HG02852 (cell line): ENCODE data around the gene PRAF2.
A peak's percentile ranks its signal among the peaks of the same experiment; 100 is the strongest.

Experiments used
- ATAC-seq: cut with Tn5 transposase; IDR thresholded peaks from one replicate; pipeline ENCODE4 v1.9.1; 2021; ENCODE audit warnings: mild to moderate bottlenecking, moderate library complexity; ENCODE audit not compliant: unreplicated experiment

The PRAF2 gene, protein sequence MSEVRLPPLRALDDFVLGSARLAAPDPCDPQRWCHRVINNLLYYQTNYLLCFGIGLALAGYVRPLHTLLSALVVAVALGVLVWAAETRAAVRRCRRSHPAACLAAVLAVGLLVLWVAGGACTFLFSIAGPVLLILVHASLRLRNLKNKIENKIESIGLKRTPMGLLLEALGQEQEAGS

DNA sequence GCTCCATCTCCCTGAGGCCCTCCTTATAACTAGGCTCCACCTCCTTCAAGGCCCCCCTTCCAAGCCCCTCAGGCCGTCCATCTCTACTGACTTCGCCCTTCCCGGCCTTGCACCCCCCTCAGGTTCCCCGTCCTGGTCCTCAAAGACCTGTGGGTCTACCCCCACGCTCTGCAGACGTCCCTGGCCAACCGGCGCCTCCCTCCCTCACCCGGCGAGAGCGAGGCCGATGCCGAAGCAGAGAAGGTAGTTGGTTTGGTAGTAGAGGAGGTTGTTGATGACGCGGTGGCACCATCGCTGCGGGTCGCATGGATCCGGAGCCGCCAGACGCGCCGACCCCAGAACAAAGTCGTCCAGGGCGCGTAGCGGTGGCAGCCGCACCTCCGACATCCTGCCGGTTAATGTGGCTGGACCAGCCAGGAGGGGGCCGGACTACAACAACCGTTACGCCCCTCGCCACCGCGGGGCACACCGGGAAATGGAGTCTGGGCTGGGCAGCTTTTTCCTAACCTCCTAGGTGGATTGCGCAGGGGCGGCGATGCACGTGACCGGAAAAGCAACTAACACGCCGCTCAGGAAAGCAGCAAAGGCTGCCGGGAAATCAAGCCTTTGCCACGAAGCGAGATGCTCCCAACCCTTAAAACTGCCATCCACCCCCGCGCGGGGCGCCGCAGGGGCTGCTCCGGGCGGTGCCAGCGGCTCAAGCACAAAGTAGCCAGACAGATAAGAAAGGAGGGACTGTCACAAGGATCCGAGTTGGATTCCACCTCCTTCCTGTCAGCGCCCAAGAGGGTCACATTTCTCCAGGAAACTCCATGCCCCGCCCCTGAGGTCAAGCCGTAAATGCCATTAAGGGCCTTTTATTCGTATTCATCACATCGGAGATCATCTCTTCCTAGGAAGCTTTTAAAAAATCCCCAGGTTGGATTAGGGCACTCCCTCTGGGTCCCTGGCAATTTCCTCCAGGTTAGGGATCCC is at the start of gene PRAF2:
Gene PRAF2 (minus strand): TSS at position 402 of the 975 bp plus-strand sequence. CDS start 15 bp downstream, at position 387.
- ATAC-seq = peak; percentile 86

DNA sequence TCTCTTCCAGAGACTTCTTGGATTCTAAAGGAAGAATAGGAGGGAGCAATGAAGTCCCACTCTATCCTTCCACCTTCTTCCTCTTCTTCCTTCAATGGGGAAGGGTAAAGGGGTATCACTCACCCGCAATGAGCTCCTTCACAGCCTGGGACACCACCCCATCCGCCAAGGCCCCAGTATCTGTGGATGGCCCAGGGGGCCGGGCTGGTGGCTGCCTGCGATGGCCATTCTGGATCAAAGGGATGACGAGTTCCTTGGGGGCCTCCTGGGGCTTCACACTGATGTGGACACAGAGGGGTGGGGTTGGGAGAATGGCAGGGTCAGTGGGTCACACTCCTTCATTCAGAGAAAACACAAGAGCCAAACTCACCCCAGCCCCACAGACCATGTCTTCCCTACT is 48.7 kb upstream of the PRAF2 start:
- ATAC-seq = no peak

DNA sequence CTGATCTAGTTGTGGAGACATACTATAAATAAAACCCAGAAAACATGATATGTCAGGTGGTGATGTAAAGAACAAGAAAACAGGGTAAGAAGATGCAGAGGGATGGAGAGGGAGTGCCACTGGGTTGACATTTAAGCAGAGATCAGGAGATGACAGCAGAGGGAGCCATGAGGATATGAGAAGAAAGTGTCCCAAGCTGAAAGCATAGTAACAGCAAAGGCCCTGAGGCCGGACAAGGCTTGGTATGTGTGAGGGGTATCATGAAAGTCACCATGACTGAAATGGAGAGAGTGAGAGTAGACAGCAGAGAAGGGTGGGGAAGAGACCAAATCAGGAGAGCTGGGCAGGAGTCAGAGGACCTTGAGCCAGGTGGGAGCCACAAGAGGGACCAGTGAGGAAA is 46.3 kb upstream of the PRAF2 start:
- no peak for ATAC-seq

DNA sequence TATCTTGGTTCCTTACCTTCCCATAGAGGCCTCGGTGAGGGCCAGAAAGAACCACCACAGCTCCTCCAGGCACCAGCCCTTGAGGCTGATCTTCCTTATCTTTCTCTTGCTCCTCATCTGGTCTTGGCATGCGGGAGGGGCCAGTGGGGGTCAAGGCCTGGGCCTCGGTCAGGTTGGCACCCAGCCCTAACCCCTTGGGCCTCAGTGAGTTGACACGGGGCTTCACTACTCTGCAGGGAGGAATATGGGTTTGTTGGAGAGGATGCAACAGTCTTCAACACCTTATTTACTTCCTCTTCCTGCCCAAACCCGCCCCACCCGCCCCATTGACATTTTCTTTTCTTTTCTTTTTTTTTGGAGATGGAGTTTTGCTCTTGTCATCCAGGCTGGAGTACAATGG is 43.8 kb upstream of the PRAF2 start:
- ATAC-seq = no peak

DNA sequence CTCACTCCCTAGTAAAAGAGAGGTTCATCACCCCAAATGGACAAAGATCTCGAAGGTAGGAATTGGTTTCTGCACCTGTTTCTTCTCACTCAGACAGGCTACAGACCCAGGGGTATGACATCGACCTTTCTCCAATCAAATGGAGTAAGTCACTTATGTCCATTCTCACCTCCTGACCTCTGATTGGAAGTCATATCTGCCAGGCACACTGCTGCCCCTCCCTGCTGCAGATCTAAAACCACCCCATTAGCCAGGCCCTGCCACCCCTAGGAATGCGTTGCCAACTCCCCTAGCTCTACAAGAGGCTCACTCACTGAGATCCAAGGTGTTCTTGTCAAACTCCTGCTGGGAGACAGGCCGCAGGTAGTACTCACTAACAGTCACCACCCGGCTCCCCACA is 42.9 kb upstream of the PRAF2 start:
- ATAC-seq = no peak

DNA sequence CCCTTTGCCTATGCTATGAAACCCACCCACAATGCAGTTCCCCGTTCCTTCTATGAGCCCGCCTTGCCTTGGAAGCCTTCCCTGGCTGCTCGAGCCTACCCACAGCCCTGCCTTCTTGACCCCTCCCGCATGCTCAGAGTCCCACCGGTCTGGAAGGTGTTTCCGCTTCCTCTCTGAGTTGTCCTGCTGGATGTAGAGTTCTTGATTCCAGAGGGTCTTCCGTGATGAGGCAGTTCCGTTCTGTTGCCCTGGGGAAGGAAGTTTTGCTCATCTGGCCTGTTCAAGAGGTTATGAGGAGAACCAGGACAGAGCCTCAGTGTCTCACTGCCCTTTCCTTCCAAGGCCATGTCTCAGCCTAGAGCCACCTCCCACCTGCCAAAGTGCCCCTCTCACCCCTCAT is 42.3 kb upstream of the PRAF2 start:
- ATAC-seq = no peak

DNA sequence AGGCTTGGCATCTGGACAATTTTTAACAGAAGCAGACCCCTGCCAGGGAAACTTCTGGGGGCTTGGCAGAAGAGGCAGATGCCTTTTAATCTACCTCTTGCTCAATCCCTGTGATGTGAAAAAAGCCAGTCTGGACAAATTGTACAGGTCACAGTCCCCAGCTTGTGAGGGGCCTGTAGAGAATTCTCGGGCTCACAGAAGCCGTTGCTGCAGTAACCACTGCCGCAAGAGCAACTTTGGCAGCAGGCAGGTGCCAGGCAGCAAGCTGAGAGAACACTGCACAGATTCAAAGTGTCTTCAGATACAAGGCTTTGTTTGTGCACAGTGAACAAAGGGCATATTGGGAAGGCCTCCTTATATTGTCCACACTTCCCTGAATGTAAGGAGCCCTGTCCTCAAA is 38.0 kb upstream of the PRAF2 start:
- no peak for ATAC-seq

DNA sequence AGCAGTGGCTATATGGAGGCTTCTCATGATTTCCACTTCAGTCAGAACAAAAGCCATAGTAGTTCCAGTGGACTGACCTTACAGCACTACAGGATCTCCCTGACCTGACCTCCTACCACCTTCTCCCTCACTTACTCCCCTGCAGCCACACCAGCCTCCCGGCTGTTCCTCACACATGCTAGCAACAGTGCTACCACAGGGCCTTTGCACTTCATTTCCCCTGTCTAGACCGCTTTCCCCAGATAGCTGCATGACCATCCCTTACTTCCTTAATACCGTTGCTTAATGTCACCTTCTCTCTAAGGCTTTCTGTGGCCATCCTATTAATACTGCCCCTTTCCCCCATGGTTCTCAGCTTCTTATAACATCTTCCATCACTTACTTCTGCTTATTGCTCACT is 36.6 kb upstream of the PRAF2 start:
- no peak for ATAC-seq

DNA sequence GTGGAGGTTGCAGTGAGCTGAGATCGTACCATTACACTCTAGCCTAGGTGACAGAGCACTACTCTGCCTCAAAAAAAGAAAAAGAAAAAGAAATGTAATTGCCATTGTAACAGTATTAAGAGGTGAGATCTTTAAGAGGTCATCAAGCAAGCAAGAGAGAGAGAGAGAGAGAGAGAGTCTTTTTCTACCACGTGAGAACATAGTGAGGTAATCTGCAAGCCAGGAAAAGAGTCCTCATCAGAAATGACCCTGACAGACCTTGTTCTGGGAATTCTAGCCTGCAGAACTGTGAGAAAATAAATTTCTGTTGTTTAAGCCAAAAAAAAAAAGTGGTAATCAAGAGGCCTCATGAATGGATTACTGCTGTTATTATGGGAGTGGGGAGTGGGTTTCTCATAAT is 34.8 kb upstream of the PRAF2 start:
- no peak for ATAC-seq

DNA sequence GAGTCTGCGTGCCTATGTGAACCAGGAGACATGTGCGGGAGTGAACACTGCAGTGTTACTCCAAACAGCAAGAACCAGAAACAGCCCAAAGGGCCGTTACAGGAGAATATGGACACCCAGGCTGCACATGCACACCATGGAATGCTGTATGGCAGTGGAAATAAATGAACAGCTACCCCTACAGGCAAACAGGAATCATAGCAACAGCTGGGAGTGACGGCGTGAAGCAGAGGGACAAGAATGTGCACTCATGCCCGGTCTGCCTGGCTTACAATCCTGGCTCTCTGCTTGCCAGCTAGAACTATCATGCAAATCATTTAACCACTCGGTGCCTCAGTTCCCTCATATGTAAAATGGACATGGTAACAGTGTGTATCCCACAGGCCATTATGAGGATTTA is 33.1 kb upstream of the PRAF2 start:
- ATAC-seq = no peak

DNA sequence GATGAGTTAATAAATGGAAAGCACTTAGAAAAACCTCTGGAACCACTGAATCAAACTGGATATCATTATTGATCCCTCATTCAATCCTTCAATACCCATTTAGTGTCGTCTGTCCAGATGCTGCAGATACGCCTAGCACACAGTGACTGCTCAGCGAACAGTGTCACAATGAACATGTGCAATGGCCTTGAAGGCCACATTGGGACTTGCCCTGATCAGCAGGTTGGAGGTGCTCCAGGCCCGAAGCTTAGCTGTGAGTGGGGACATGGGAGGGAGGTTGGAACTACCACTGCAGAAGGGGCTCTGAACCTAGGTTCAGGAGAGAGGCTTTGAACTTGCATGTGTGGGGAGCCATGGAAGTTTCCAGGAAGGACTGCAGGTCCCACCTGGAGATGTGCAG is 32.5 kb upstream of the PRAF2 start:
- no peak for ATAC-seq

DNA sequence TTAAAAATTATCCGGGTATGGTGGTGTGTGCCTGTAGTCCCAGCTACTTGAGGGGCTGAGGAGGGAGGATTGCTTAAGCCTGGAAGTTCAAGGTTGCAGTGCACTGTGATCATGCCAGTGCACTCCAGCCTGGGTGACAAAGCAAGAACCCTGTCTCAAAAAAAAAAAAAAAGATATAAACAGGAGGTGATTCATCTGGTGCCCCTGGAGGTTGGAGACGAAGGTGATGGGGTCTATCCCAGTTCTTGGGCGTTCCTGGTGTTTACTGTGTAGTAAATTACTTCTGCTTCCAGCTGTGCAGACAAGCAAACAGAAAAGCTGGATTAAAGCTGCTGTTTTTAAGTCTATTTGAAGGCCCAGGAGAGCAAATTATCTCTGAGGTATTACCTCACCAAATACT is 29.8 kb upstream of the PRAF2 start:
- no peak for ATAC-seq

DNA sequence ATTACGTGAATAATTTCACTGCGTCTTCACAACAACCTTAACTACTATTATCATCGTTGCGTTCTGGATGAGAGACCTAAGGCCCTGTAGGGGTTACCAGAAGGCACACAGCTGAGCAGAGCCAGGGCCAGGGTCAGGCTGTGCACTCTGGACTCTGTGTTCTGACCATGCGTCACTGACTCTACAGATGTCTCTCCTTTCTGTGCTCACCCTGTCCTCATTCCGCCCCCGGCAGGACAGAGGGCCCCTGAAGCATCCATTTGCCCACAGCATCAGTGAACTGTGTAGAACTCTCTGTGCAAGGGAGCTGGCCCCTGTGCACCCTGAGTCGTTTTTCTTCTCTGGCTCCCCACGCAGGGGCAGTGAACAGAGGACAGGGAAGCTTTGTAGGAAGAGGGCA is 28.4 kb upstream of the PRAF2 start:
- ATAC-seq = no peak

DNA sequence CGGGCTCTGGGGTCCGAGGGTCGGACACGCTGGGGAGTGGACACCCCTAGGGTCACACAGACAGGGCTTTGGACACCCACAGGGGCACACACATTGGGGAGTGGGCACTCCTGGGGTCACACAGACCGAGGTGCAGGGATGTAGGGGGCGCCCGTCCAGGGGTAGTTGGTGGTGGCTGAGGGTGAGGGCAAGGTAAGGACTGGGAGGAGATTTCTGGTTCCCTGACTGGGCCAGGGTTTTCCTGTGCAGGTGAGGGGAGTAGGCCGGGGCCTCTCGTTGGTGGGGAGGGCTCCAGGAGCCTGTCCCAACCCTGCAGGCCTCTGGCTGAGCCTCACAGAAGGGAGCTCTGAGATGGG is 27.8 kb upstream of the PRAF2 start:
- peak; percentile 4 for ATAC-seq

DNA sequence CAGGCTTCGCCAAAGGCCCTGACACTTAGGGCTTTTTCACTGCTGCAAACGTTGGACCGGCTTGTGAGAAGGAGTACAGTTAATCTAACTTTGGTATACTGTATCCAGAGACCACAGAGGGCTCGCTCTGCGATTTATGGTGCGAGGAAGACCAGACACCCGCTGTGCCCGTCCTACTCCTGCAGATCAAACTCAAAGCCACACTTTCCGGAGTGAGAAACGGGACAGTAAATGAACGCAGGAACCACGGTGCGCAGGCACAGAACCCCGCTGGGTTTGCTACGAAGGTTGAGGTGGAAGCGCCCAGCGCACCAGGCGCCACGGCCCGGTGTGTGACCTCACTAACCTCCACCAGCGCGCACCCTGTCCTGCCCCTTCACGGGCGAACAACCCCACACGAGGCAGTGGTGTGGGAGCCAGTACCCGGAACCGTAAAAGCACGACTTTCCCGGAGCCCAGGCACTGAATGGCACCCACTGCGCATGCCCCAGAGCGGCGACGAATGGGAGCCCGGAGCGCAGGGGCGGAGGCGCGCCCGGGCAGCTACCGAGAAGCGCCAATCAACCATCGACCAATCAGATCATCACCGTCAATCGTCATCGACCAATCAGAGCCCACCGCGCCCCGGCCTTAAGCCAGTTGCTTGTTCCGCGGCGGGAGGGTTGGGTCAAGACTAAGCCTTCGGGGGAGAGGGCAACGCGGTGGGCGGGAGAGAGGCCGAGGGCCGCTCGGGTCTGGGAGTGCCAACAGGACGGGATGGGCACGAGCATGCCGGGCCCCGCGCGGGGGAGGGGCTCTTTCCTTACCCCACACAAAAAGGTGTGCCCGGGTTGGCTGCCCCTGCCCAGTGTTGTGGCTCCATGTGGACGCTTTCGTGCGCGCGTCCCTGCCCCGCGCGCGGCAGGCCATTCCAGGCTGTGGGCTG is 27.2 kb upstream of the PRAF2 start:
- peak; percentile 93 for ATAC-seq

DNA sequence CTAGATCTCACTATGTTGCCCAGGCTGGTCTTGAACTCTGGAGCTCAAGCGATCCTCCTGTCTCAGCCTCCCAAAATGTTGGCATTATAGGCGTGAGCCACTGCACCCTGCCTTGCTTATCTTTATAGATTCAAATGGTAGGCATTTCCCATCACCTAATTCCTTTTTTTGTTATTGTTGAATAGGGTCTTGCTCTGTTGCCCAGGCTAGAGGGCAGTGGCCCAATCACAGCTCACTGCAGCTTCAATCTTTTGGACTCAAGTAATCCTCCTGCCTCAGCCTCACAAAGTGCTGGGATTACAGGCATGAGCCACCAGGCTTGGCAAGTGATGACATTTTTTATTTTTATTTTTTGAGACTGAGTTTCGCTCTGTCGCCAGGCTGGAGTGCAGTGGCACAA is 22.6 kb upstream of the PRAF2 start:
- ATAC-seq = no peak

DNA sequence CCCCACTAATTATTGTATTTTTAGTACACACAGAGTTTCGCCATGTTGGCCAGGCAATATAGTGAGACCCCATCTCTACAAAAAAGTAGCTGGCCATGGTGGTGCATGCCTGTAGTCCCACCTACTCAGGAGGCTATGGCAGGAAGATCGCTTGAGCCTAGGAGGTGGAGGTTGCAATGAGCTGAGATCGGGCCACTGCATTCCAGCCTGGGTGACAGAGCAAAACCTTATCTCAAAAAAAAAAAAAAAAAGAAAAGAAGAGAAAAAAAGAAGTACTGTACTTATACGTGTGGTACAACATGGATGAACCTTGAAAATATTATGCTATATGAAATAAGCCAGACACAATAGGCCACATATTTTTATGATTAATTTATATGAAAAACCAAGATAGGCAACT is 15.8 kb upstream of the PRAF2 start:
- no peak for ATAC-seq

DNA sequence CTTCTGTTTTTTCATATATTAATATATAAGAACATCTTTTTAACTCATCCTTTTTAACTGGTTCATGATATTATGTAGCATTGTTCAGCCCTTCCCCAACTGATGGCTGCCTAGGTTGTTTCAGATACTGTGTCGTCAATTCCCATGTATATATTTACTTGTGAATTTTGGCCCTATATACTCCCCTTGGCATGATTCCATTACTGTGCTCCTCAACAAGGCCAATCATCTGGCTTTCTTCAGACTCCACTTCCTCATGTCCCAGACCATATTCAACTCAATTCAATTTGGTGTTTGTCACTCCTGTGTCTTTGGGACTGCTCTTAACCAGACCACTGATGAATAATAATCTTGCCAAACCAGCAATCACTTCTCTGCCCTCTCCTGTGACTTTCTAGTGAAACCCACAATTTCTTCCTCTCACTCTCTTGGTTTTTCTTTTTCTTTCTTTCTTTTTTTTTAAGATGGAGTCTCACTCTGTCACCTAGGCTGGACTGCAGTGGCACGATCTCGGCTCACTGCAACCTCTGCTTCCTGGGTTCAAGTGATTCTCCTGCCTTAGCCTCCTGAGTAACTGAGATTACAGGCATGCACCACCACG is 8.6 kb upstream of the PRAF2 start:
- no peak for ATAC-seq

DNA sequence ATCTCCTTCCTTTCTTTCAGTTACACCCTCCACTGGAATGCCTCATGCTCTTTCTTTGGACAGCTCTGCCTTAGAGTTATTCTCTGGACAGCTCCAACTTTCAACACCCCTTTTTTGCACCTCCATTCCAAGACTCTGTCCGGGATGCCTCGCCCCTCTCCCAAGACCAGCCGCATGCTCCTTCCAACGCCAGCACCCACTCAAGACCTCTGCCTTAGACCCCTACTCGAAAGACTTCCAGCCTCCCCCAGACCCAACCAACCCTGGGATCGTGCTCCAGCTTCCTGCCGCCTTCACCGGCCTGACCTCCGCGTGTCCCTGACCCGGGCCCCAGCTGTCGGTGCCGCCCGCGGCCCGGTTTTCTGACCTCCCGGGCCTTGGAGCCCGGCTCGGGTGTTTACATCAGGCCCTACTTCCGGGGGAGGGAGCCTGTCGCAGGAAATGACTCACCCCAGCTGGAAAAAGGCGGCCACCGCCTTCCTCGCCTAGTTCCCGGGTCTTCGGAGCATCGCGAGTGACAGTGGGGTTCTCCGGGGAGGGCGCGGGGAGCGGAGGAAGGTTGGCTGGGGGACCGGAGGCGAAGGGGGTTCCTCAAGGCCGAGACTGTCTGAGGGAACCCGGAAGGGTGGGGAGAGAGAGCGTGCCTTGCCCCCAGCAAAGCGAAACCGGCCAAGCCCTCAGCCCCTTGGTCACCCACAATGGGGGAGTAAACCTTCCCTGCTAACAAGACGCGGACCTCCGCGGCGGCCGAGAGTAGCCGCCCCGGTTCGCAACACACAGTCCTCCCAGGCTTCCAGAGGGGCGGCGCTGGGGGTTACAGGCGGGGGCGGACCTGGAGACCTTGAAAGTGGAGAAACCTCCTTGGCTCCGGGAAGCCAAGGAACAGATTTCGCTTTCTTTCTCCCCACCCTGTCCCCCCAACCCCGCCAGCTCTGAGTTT is 6.0 kb upstream of the PRAF2 start, which contains the start of gene WDR45:
Gene WDR45 (minus strand): TSS at position 399 of the 940 bp plus-strand sequence. CDS start 1,792 bp downstream, outside the sequence.
- peak; percentile 81 for ATAC-seq

DNA sequence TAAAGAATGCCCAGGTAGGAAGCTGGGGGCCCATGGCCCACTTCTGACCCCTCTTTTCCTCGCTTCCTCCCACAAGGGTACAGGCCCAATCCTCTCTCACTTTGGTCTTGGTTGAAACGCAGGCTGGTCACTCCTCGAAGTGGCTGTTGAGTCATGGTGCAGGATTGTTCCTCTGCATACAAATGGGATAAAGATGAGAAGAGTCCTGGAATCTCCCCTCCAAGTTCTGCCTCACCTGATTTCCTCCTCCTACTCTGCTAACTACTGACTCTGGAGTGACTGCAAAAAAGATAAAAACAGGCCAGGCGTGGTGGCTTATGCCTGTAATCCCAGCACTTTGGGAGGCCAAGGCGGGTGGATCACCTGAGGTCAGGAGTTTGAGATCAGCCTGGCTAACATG is 4.1 kb upstream of the PRAF2 start:
- ATAC-seq = no peak
